ENCODE results near the gene ZNF467.

Gene ZNF467

DNA sequence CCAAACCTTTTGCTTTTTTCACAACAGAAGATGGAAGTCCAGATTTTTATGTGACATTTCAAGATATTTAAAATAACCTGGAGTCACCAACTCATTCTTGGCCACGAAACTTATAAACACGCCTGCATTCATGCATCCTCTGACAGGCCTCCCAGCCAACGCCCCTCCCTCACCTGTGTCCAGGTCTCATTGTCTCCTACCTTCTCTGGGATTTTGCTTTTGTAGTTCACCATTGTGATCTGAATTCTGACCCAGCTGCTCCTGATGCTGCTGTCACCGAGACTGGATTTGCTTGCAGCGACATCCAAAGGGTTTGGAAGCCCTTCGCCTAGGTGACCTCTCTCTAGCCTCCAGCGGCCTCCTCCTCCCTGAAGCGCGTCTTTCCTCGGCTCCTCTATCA lies 10.8 kb downstream of the ZNF467 start:
- no peak overlapping the region for H3K4me3 ChIP-seq (ENCODE audit: low read depth, low read length)
- DNase-seq (ENCODE audit: low read depth) = no peak
- no peak for TF ChIP-seq CTCF (IDR thresholded peaks at IDR 0.05; ENCODE audit: insufficient read depth, low read depth, low read length, missing control alignments)

DNA sequence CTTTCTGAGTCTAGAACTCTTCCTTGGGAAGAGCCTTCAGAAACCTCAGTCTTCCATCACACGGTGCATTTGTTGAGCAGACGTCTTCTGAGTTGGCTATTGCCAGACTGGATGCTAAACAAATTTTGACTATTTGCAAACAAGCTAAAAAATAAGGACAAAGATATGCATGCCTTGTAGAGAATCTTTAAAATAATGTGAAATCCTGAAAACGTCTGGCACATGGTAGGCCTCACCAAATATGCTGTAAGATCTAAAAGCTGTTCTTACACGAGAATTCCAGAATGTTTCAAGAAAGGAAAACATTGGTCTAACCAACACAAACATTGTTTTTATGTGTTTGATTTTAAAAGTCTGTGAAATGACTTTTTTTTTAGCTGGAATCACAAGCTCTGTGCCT lies 11.3 kb downstream of the ZNF467 start:
- no peak overlapping the region for H3K4me3 ChIP-seq (ENCODE audit: low read depth, low read length)
- no peak for DNase-seq (ENCODE audit: low read depth)
- no peak for TF ChIP-seq CTCF (IDR thresholded peaks at IDR 0.05; ENCODE audit: insufficient read depth, low read depth, low read length, missing control alignments)

DNA sequence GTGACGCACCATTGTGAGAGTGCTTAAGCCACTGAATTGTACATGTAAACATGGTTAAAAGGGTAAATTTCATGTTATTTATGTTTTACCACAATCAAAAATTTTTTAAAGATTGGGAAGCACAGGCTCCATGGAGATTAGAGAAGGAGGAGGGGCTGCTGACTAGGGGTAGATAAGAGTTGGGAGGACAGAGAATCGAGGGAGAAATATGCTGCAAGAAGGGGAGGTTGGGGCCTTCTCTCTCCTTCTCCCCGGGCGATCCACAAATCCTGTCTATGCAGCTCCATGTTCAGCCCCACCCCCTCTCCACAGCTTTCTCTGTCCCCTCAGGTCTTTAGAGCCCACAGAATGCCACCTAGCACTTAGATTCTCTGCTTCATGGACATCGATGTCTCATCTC lies 12.1 kb downstream of the ZNF467 start:
- H3K4me3 ChIP-seq (ENCODE audit: low read depth, low read length) = no peak overlapping the region
- no peak for TF ChIP-seq CTCF (IDR thresholded peaks at IDR 0.05; ENCODE audit: insufficient read depth, low read depth, low read length, missing control alignments)
- no peak for DNase-seq (ENCODE audit: low read depth)

DNA sequence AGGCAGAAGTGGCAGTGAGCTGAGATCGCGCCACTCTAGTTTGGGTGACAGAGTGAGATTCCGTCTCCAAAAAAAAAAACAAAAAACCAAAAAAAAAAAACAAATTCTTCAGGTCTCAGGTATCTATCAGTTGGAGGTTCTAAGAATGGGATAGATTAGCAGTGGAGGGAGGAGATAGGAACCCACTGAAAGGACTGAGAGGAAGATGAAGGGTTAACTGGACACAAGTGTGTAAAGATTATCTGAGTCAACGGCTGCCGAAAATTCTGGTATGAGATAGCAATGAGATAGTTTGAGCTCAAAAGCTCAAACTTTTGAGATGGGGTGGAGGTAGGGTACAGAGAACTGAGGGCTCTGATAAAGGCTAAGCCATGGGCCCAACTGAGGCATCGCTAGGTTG lies 12.8 kb downstream of the ZNF467 start:
- no peak for DNase-seq (ENCODE audit: low read depth)
- no peak for TF ChIP-seq CTCF (IDR thresholded peaks at IDR 0.05; ENCODE audit: insufficient read depth, low read depth, low read length, missing control alignments)
- no peak overlapping the region for H3K4me3 ChIP-seq (ENCODE audit: low read depth, low read length)

DNA sequence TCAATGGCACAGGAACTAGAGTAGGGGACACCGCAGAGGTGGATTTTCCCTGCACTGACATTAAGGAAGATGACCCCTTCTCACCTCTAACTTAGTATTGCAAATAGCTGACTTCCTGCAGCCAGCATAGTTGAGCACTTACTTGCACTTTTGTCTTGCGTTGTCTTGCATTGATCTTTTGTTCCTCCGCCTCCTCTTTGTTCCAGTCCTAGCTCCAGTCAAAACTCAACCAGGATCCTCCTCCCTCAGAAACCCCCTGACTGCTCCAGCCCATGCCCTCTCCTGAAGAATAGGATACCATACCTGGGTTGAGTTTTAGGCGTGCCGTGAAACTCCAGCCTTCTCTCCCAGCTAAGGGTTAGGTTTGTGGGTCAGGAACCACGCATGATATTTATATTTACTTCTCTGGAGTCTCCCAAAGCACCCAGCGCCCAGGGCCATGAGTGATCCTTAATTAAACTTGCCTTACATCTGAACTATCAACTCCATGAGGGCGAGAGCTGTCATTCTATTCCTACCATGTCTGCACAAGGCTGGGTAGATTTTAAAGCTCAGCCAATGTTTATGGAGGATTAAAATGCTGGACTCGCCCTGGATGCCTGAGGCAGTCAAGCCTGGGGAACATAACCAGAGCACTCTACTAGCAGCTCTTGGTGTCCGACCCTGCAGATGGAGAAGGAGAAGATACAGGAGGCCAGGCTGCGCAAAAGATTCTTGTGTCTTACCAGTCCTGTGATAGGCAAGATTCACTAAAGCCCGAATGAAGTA lies 14.1 kb downstream of the ZNF467 start:
- no peak overlapping the region for H3K4me3 ChIP-seq (ENCODE audit: low read depth, low read length)
- no peak for TF ChIP-seq CTCF (IDR thresholded peaks at IDR 0.05; ENCODE audit: insufficient read depth, low read depth, low read length, missing control alignments)
- no peak for DNase-seq (ENCODE audit: low read depth)

- TF ChIP-seq CTCF (IDR thresholded peaks at IDR 0.05; ENCODE audit: insufficient read depth, low read depth, low read length, missing control alignments) = peak; percentile 34
- no peak for DNase-seq (ENCODE audit: low read depth)
- no peak overlapping the region for H3K4me3 ChIP-seq (ENCODE audit: low read depth, low read length)
Measured at GRCh38 chr7:149753375-149754233, 19.8 kb downstream of the ZNF467 start.

All from GM12865 (cell line).